Measurements from ENCODE around the gene SLC38A10. TPM values are rescaled to one million over a fixed set of nuclear protein-coding genes. Genes with fewer than 3 reads are reported as not detected.

Gene SLC38A10
- total and polyA plus RNA-seq, 10 of the 15 experiments (the other 5 are each of a cell fraction or from before 2014, with no cell fraction given), result 0.52 to 67.9 (median 22.1) TPM

DNA sequence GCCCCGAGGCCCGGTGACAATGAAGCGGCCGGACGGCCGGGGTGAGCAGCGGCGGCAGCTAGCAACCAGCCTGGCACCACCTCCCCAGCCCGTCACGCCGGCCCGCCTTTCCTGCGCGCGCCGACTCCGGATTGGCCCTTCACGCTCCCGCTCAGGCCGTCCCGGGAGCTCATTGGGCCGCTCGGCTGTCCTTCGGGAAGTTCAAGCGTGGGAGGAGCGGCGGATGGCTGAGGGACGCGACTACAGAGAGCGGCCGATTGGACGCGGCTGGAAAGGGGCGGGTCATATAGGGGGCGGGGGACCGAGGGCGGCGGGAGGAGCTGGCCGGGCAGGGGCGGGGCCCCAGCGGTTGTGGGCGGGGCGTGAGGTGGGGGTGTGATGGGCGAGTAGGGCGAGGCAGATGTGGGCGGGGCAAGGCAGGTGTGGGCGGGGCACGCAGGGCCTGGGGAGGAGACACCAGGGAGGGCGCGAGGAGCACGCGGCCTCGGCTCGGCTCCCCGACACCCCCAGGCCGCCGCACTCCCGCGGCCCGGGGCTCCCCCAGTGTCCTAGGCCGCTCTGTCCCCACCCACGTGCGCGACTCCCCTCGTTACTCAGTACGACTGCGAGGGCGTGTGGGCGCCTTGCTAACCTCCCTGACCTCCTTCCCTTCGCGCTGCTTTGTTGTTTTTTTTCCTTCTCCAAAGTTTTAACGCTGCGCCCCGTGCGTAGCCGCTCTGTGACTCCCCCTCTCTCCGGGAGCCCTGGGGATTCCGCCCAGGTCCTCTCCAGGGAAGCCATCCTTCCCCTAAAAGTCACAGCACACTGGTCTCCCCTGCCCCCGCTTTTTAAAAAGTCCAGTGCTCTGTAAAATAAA, 72.0 kb downstream of the SLC38A10 start, which contains the start of gene CEP131 (continued):
- TF ChIP-seq, protein P1, sequence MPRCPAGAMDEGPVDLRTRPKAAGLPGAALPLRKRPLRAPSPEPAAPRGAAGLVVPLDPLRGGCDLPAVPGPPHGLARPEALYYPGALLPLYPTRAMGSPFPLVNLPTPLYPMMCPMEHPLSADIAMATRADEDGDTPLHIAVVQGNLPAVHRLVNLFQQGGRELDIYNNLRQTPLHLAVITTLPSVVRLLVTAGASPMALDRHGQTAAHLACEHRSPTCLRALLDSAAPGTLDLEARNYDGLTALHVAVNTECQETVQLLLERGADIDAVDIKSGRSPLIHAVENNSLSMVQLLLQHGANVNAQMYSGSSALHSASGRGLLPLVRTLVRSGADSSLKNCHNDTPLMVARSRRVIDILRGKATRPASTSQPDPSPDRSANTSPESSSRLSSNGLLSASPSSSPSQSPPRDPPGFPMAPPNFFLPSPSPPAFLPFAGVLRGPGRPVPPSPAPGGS (IDR thresholded peaks at IDR 0.05; ENCODE audit: borderline replicate concordance, insufficient read depth, low read depth, low read length, poor library complexity, severe bottlenecking), result no peak
- TF ChIP-seq HDGF (IDR thresholded peaks at IDR 0.05) (no peak; the same call in 1 of the 2 replicates), YBX1 (IDR thresholded peaks at IDR 0.05) (no peak), TAF1 (IDR thresholded peaks at IDR 0.05; ENCODE audit: borderline replicate concordance, low read depth, low read length) (peak; percentile 45; the same call in 1 of the 2 replicates), HCFC1 (IDR thresholded peaks at IDR 0.05; ENCODE audit: low read length) (no peak), BACH1 (IDR thresholded peaks at IDR 0.05; ENCODE audit: borderline replicate concordance) (peak; percentile 24; the same call in 1 of the 2 replicates), TARDBP (IDR thresholded peaks at IDR 0.05; ENCODE audit: borderline replicate concordance) (no peak), EGR1 (IDR thresholded peaks at IDR 0.05; ENCODE audit: borderline replicate concordance in 1 of 2, low read depth in 2 of 2, low read length in 2 of 2) (peak in 1 of 2 experiments; percentile 79; a peak in 2 of 3 replicates), MYC (IDR thresholded peaks at IDR 0.05; ENCODE audit: insufficient read depth, insufficient read length, insufficient replicate concordance, low read length, severe bottlenecking) (peak; percentile 38)
- TF ChIP-seq, protein P2, sequence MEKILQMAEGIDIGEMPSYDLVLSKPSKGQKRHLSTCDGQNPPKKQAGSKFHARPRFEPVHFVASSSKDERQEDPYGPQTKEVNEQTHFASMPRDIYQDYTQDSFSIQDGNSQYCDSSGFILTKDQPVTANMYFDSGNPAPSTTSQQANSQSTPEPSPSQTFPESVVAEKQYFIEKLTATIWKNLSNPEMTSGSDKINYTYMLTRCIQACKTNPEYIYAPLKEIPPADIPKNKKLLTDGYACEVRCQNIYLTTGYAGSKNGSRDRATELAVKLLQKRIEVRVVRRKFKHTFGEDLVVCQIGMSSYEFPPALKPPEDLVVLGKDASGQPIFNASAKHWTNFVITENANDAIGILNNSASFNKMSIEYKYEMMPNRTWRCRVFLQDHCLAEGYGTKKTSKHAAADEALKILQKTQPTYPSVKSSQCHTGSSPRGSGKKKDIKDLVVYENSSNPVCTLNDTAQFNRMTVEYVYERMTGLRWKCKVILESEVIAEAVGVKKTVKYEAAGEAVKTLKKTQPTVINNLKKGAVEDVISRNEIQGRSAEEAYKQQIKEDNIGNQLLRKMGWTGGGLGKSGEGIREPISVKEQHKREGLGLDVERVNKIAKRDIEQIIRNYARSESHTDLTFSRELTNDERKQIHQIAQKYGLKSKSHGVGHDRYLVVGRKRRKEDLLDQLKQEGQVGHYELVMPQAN (conservative IDR thresholded peaks at IDR 0.05), result no peak
- TF ChIP-seq, protein P3, sequence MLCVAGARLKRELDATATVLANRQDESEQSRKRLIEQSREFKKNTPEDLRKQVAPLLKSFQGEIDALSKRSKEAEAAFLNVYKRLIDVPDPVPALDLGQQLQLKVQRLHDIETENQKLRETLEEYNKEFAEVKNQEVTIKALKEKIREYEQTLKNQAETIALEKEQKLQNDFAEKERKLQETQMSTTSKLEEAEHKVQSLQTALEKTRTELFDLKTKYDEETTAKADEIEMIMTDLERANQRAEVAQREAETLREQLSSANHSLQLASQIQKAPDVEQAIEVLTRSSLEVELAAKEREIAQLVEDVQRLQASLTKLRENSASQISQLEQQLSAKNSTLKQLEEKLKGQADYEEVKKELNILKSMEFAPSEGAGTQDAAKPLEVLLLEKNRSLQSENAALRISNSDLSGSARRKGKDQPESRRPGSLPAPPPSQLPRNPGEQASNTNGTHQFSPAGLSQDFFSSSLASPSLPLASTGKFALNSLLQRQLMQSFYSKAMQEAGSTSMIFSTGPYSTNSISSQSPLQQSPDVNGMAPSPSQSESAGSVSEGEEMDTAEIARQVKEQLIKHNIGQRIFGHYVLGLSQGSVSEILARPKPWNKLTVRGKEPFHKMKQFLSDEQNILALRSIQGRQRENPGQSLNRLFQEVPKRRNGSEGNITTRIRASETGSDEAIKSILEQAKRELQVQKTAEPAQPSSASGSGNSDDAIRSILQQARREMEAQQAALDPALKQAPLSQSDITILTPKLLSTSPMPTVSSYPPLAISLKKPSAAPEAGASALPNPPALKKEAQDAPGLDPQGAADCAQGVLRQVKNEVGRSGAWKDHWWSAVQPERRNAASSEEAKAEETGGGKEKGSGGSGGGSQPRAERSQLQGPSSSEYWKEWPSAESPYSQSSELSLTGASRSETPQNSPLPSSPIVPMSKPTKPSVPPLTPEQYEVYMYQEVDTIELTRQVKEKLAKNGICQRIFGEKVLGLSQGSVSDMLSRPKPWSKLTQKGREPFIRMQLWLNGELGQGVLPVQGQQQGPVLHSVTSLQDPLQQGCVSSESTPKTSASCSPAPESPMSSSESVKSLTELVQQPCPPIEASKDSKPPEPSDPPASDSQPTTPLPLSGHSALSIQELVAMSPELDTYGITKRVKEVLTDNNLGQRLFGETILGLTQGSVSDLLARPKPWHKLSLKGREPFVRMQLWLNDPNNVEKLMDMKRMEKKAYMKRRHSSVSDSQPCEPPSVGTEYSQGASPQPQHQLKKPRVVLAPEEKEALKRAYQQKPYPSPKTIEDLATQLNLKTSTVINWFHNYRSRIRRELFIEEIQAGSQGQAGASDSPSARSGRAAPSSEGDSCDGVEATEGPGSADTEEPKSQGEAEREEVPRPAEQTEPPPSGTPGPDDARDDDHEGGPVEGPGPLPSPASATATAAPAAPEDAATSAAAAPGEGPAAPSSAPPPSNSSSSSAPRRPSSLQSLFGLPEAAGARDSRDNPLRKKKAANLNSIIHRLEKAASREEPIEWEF (IDR thresholded peaks at IDR 0.05; ENCODE audit: insufficient replicate concordance, low read depth, low read length), result no peak
- TF ChIP-seq, protein P4, sequence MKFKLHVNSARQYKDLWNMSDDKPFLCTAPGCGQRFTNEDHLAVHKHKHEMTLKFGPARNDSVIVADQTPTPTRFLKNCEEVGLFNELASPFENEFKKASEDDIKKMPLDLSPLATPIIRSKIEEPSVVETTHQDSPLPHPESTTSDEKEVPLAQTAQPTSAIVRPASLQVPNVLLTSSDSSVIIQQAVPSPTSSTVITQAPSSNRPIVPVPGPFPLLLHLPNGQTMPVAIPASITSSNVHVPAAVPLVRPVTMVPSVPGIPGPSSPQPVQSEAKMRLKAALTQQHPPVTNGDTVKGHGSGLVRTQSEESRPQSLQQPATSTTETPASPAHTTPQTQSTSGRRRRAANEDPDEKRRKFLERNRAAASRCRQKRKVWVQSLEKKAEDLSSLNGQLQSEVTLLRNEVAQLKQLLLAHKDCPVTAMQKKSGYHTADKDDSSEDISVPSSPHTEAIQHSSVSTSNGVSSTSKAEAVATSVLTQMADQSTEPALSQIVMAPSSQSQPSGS (IDR thresholded peaks at IDR 0.05; ENCODE audit: low read length), result no peak
- TF ChIP-seq, protein P5, sequence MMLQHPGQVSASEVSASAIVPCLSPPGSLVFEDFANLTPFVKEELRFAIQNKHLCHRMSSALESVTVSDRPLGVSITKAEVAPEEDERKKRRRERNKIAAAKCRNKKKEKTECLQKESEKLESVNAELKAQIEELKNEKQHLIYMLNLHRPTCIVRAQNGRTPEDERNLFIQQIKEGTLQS (IDR thresholded peaks at IDR 0.05; ENCODE audit: borderline replicate concordance, extremely low read depth, low read depth, low read length), result no peak
